ENCODE measurements around the gene PLPPR1. TPM values are rescaled to one million over a fixed set of nuclear protein-coding genes. Genes with fewer than 3 reads are reported as not detected.

PLPPR1 gene
- total RNA-seq, 3 donors from 2014 or later = 0.31 to 1.9 (median 0.38) TPM

GRCh38 chr9:101005246-101005645 lies 23.3 kb upstream of the PLPPR1 start:
- no peak overlapping the region for H3K4me3 ChIP-seq
- ATAC-seq (no peak), DNase-seq (no peak)
- no peaks in the 10 kb centered on the region for H3K36me3 ChIP-seq (ENCODE audit: low read depth)
- intact Hi-C loops (cut with DNase I, micrococcal nuclease) = no loop called here
- peaks cover 2% of the 10 kb centered on the region for H3K9me3 ChIP-seq
- no peak for TF ChIP-seq CTCF (IDR thresholded peaks at IDR 0.05)
- H3K4me1 ChIP-seq (ENCODE audit: low read depth) = no peaks in the 10 kb centered on the region

GRCh38 chr9:101014566-101014965 lies 14.0 kb upstream of the PLPPR1 start:
- Histone ChIP-seq H3K4me3 (no peak overlapping the region), H3K4me1 (ENCODE audit: low read depth) (no peaks in the 10 kb centered on the region), H3K9me3 (no peaks in the 10 kb centered on the region), H3K36me3 (ENCODE audit: low read depth) (no peaks in the 10 kb centered on the region)
- no peak for ATAC-seq
- no peak for DNase-seq
- intact Hi-C loops (cut with DNase I, micrococcal nuclease) = no loop called here
- no peak for TF ChIP-seq CTCF (IDR thresholded peaks at IDR 0.05)

GRCh38 chr9:101018467-101018866 lies 10.1 kb upstream of the PLPPR1 start:
- DNase-seq = no peak
- no peaks in the 10 kb centered on the region for H3K9me3 ChIP-seq
- H3K4me3 ChIP-seq = no peak overlapping the region
- ATAC-seq = no peak
- H3K36me3 ChIP-seq (ENCODE audit: low read depth) = no peaks in the 10 kb centered on the region
- intact Hi-C loops (cut with DNase I, micrococcal nuclease) = no loop called here
- no peak for TF ChIP-seq CTCF (IDR thresholded peaks at IDR 0.05)
- no peaks in the 10 kb centered on the region for H3K4me1 ChIP-seq (ENCODE audit: low read depth)

DNA sequence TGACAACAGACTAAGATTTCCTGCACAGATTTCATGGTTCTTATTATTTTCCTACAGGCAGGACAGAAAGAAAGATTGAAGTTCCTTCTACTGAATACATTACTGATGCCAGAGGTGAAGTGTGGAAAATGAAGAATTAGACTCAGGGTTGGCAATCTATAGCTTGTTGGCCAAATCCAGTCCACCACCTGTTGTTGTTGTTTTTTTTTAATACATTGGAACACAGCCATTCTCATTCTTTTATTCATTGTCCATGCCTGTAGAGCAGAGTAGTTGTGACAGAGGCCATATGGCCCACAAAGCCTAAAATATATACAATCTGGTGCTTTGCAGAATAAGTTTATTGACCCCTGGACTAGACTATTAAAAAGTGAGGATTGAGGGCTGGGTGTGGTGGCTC lies 5.8 kb upstream of the PLPPR1 start:
- no peak for TF ChIP-seq CTCF (IDR thresholded peaks at IDR 0.05)
- Histone ChIP-seq H3K4me3 (no peak overlapping the region), H3K4me1 (ENCODE audit: low read depth) (peaks cover 5% of the 10 kb centered on the region), H3K36me3 (ENCODE audit: low read depth) (no peaks in the 10 kb centered on the region), H3K9me3 (no peaks in the 10 kb centered on the region)
- DNase-seq = no peak
- intact Hi-C loops (cut with DNase I, micrococcal nuclease) = no loop called here
- no peak for ATAC-seq

DNA sequence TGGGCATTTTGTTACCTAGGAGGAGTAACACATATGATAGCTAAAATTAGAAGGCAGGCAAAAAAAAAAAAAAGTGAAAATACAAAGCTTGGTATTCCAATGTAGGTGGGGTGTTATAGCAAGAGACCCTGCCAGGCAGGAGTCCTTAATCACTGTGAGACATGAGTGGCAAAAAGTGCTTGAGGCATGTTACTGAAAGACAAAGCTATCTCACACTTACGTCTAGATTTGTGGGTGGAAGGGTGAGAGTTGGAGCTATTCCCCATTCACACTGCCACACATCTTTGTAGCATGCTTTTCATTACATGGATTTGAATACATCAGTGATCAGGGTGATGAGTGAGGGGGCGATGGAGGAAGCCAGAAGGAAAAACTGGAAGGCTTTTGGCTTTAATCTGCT lies 2.6 kb upstream of the PLPPR1 start:
- Histone ChIP-seq H3K4me3 (no peak overlapping the region), H3K4me1 (ENCODE audit: low read depth) (peaks cover 7% of the 10 kb centered on the region), H3K9me3 (no peaks in the 10 kb centered on the region), H3K36me3 (ENCODE audit: low read depth) (no peaks in the 10 kb centered on the region)
- DNase-seq (no peak), ATAC-seq (no peak)
- intact Hi-C loops (cut with DNase I, micrococcal nuclease) = no loop called here
- TF ChIP-seq CTCF (IDR thresholded peaks at IDR 0.05) = no peak

DNA sequence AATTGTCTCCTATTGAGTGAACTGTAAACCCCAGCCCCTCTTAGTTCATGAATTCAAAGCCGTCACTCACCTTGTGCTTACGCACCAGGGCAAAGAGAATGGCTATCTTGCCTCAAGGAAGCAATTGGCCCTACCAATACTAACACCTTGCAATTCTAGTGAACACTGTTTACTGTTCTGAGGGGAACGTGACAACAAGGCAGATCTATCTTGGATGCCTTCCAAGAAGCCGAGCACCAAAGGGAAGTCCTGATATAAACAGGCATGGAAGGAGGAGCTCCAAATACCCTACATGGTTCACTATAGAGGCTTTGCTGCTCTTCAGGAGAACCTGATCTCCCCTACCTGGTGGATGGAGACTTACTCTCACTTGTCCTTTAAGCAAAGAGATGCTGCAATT lies 1.7 kb upstream of the PLPPR1 start:
- peaks cover 7% of the 10 kb centered on the region for H3K4me1 ChIP-seq (ENCODE audit: low read depth)
- no peak for TF ChIP-seq CTCF (IDR thresholded peaks at IDR 0.05)
- peak; percentile 64 for ATAC-seq
- no peak overlapping the region for H3K4me3 ChIP-seq
- DNase-seq = peak in 1 of 3 donors; percentile 27
- intact Hi-C loops (cut with DNase I, micrococcal nuclease) = no loop called here
- no peaks in the 10 kb centered on the region for H3K9me3 ChIP-seq
- no peaks in the 10 kb centered on the region for H3K36me3 ChIP-seq (ENCODE audit: low read depth)
